Loucy (cell line): ENCODE results near the gene PARD3B.
A peak's percentile ranks its signal among the peaks of the same experiment; 100 is the strongest.

Source experiments
- H2AFZ ChIP-seq: fragments of 200-600 bp; sonication (generic); 2 replicates; pipeline ENCODE4 v1.6.0; 2016; ENCODE audit warnings: antibody characterized with exemption, mild to moderate bottlenecking, low read length, moderate library complexity
- H3F3A ChIP-seq: fragments of 200-600 bp; 2 replicates; pipeline ENCODE4 v1.6.0; 2016; ENCODE audit warnings: antibody characterized with exemption, low read depth, mild to moderate bottlenecking
- H3K27me3 ChIP-seq: fragments of 200-600 bp; sonication (generic); 2 replicates; pipeline ENCODE4 v1.6.1; 2014; ENCODE audit warnings: low read length, mild to moderate bottlenecking; ENCODE audit not compliant: insufficient read depth, poor library complexity, severe bottlenecking
- H3K36me3 ChIP-seq: fragments of 200-600 bp; sonication (generic); 2 replicates; pipeline ENCODE4 v1.6.1; 2016; ENCODE audit warnings: low read length; ENCODE audit not compliant: insufficient read depth
- H3K4me1 ChIP-seq: fragments of 200-600 bp; sonication (generic); 2 replicates; pipeline ENCODE4 v1.5.1; 2014; ENCODE audit warnings: low read length, mild to moderate bottlenecking; ENCODE audit not compliant: insufficient read depth, poor library complexity, severe bottlenecking
- H3K4me2 ChIP-seq: fragments of 200-600 bp; sonication (generic); 2 replicates; pipeline ENCODE4 v1.6.0; 2014; ENCODE audit warnings: antibody characterized with exemption, low read length, low read depth, mild to moderate bottlenecking; ENCODE audit not compliant: poor library complexity, severe bottlenecking
- H3K4me3 ChIP-seq: fragments of 200-600 bp; sonication (generic); 2 replicates; pipeline ENCODE4 v1.5.1; 2014; ENCODE audit warnings: low read length, mild to moderate bottlenecking, mixed read lengths; ENCODE audit not compliant: poor library complexity, severe bottlenecking
- H3K79me2 ChIP-seq: fragments of 200-600 bp; sonication (generic); 2 replicates; pipeline ENCODE4 v1.6.1; 2014; ENCODE audit warnings: low read length; ENCODE audit not compliant: insufficient read depth
- H3K9ac ChIP-seq: fragments of 200-600 bp; sonication (generic); 2 replicates; pipeline ENCODE4 v1.6.0; 2014; ENCODE audit warnings: mild to moderate bottlenecking, low read depth, low read length, moderate library complexity; ENCODE audit not compliant: poor library complexity, severe bottlenecking
- H3K9me2 ChIP-seq: fragments of 200-600 bp; sonication (generic); replicated peaks from 2 replicates; pipeline ENCODE4 v1.6.1; 2016; ENCODE audit warnings: low read depth, low read length, mixed read lengths
- H3K9me3 ChIP-seq: fragments of 200-600 bp; sonication (generic); 2 replicates; pipeline ENCODE4 v1.6.1; 2014; ENCODE audit warnings: mild to moderate bottlenecking, antibody characterized with exemption, low read length, low read depth; ENCODE audit not compliant: insufficient read depth
- H4K20me1 ChIP-seq: fragments of 200-600 bp; sonication (generic); 2 replicates; pipeline ENCODE4 v1.6.0; 2014; ENCODE audit warnings: antibody characterized with exemption, low read length, mild to moderate bottlenecking; ENCODE audit not compliant: insufficient read depth, poor library complexity, severe bottlenecking
- CTCF ChIP-seq: fragments of 200-600 bp; sonication (generic); conservative IDR thresholded peaks from 2 replicates; pipeline ENCODE4 v1.5.1; 2014; ENCODE audit warnings: mild to moderate bottlenecking, antibody characterized with exemption, low read length
- EZH2phosphoT487 ChIP-seq: fragments of 200-600 bp; IDR thresholded peaks from 2 replicates; pipeline ENCODE4 v1.6.1; 2018; ENCODE audit warnings: antibody characterized with exemption, mild to moderate bottlenecking, moderate library complexity, borderline replicate concordance

PARD3B gene

GRCh38 chr2:204967199-204967960, 422.1 kb downstream of the PARD3B start:
- Histone ChIP-seq H3K27me3 (no peaks in the 10 kb centered on the region), H3K9ac (peak overlapping the region; percentile 57), H3K36me3 (no peaks in the 10 kb centered on the region), H3K9me3 (no peaks in the 10 kb centered on the region), H2AFZ (peak overlapping the region; percentile 56; the same call in 1 of the 2 replicates), H3F3A (peaks cover 16% of the 10 kb centered on the region), H3K79me2 (no peaks in the 10 kb centered on the region), H4K20me1 (no peaks in the 10 kb centered on the region), H3K4me2 (peak overlapping the region; percentile 75), H3K9me2 (no peaks in the 10 kb centered on the region), H3K4me1 (peaks cover 49% of the 10 kb centered on the region), H3K4me3 (peak overlapping the region; percentile 42)
- no peak for TF ChIP-seq EZH2phosphoT487
- TF ChIP-seq CTCF: no peak

- no peak for TF ChIP-seq EZH2phosphoT487
- no peak for TF ChIP-seq CTCF
- Histone ChIP-seq H3K4me2 (no peak overlapping the region), H3K9ac (no peak overlapping the region), H3K79me2 (no peaks in the 10 kb centered on the region), H3K9me3 (no peaks in the 10 kb centered on the region), H3K36me3 (no peaks in the 10 kb centered on the region), H3K27me3 (no peaks in the 10 kb centered on the region), H3K4me1 (peaks cover 49% of the 10 kb centered on the region), H2AFZ (peak overlapping the region; percentile 76), H3K4me3 (no peak overlapping the region), H3F3A (peaks cover 16% of the 10 kb centered on the region), H3K9me2 (no peaks in the 10 kb centered on the region), H4K20me1 (no peaks in the 10 kb centered on the region)
Observed at GRCh38 chr2:204971206-204971907, 426.1 kb downstream of the PARD3B start.

- Histone ChIP-seq H3K36me3 (no peaks in the 10 kb centered on the region), H4K20me1 (no peaks in the 10 kb centered on the region), H3K27me3 (no peaks in the 10 kb centered on the region), H3K4me2 (no peak overlapping the region), H2AFZ (no peak overlapping the region), H3F3A (peaks cover 10% of the 10 kb centered on the region), H3K9ac (no peak overlapping the region), H3K4me3 (no peak overlapping the region), H3K9me3 (no peaks in the 10 kb centered on the region), H3K4me1 (peaks cover 41% of the 10 kb centered on the region), H3K79me2 (no peaks in the 10 kb centered on the region), H3K9me2 (no peaks in the 10 kb centered on the region)
- TF ChIP-seq EZH2phosphoT487: no peak
- no peak for TF ChIP-seq CTCF
Observed at GRCh38 chr2:204972161-204972560, 426.9 kb downstream of the PARD3B start.
